C4-2B (cell line): Measurements from ENCODE around the gene B3GALT4.

Experiments used
- ZFX ChIP-seq: fragments of 450-650 bp; IDR thresholded peaks from 2 replicates; pipeline ENCODE4 v1.6.1; 2017
- TF ChIP-seq, protein P1 (sequence below): fragments of 450-650 bp; conservative IDR thresholded peaks from 2 replicates; pipeline ENCODE4 v1.5.1; 2017; ENCODE audit warnings: mild to moderate bottlenecking

DNA sequence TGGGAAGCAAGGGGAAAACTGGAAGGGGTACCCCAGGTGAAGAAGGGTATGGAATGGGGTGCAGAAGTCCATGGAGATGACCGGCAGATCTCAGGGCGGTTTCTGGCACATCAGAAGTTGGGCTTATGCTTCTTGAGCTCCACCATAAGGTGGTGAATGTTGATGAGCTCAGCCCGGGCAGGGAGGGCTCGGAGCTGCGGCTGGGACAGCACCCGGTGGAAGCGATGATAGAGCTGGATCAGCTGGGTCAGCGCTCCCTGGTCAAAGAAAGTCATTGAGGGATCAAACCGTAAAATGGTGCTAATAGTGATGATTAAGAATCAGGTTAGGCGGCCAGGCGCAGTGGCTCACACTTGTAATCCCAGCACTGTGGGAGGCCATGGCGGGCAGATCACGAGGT lies 26.2 kb upstream of the B3GALT4 start:
- TF ChIP-seq, protein P1, sequence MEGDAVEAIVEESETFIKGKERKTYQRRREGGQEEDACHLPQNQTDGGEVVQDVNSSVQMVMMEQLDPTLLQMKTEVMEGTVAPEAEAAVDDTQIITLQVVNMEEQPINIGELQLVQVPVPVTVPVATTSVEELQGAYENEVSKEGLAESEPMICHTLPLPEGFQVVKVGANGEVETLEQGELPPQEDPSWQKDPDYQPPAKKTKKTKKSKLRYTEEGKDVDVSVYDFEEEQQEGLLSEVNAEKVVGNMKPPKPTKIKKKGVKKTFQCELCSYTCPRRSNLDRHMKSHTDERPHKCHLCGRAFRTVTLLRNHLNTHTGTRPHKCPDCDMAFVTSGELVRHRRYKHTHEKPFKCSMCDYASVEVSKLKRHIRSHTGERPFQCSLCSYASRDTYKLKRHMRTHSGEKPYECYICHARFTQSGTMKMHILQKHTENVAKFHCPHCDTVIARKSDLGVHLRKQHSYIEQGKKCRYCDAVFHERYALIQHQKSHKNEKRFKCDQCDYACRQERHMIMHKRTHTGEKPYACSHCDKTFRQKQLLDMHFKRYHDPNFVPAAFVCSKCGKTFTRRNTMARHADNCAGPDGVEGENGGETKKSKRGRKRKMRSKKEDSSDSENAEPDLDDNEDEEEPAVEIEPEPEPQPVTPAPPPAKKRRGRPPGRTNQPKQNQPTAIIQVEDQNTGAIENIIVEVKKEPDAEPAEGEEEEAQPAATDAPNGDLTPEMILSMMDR = no peak
- TF ChIP-seq ZFX = no peak
